Measurements from ENCODE around the gene ZNF76.
A peak's percentile ranks its signal among the peaks of the same experiment; 100 is the strongest.

Gene ZNF76

GRCh38 chr6:35259194-35259947, at the start of gene ZNF76:
Gene ZNF76, plus strand, starts transcription at chr6:35259735. Its CDS starts 21,417 bp downstream, at chr6:35281152.
- peak; percentile 92 for DNase-seq

- no peak for DNase-seq
Measured at GRCh38 chr6:35213298-35213791, 46.2 kb upstream of the ZNF76 start.

- DNase-seq, result no peak
Measured at GRCh38 chr6:35213824-35214756, 45.4 kb upstream of the ZNF76 start, which contains the start of gene SCUBE3. Gene SCUBE3, plus strand, starts transcription at chr6:35213956. Its CDS starts 463 bp downstream, at chr6:35214419.

DNA sequence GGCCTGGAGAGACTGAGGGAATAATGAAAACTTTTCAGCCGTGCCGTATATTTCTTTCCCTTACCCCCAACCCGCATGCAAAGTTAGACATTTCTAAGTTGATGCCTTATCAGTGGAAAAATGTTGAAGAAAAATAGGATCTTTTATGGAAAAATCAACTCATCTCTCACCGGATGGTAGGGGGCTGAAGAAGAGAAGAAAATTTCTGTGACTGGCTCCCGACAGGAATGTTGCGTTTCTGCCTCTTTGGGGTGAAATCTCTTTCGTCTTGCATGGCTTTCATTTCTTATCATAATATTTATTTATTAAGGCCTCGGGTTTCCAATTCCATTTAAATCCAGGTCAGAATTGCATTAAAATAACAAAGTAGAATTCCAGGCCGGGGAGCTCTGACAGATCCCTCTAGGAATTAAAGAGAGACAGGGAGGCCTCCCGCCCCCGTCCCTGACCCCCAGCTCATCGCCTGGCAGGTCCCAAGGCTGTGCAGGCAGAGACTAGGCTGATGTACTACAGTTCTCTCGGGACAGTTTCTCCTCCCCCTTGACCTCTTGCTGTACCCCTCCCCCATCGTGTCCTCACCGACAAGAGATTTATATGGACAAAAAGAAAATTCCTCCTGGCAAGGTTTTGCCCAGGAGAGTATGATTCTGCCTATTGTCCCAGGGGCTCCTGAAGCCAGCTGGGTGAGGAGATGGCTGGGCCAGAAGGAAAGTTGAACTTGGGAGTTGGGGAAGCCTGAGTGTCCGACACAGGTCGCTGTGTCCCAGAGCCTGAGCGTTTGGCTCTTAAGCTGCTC, 44.5 kb upstream of the ZNF76 start:
- DNase-seq, result no peak

DNA sequence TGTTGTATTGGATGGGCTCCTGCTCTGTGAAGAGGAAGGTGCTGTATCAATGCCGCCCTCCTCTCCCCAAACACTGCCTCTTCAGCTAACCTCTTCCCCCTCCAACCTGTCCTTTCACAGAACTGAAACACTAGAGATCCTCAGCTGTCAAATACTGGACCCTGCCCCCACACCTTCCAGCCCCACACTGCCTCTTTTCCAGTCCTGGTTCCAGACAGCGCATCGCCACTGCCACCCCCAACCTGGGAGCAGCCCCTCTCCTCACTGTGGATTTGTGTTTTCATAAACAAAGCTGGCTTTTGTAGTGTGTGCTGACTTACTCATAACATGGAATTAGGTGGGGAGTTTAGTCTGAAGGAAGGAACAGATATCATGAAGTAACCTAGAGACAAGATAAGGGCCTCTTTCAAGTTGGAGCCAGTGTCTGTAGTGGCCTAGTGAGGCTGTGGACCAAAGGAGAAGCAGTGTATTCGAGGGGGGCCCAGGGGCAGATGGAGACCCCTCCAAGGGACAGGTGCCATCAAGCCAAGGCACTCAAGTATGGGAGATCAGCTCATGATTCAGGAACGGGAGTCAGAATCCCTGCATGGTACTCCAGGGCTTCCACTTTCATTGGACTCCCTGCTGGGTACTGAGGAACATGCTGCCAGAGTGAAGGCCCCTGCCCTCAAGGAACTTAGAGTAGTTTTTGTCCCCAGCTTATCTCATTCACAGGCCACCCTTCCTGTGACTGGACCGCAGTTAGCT, 43.7 kb upstream of the ZNF76 start:
- no peak for DNase-seq

DNA sequence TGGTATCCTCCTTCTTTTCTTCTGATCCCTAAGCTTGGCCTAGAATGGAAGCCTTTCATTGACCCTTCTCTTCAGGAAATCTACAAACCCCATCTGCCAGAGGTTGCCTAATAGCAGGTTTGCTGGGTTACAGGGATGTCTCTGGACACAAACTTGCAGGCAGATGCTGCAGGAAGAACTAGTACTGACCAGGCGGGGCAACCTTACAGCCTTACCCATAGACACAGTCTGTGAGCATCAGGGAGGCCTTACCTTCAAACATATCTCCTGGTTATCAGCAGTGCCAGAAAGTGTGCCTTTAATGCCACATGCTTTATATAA, 43.2 kb upstream of the ZNF76 start:
- DNase-seq, result no peak

DNA sequence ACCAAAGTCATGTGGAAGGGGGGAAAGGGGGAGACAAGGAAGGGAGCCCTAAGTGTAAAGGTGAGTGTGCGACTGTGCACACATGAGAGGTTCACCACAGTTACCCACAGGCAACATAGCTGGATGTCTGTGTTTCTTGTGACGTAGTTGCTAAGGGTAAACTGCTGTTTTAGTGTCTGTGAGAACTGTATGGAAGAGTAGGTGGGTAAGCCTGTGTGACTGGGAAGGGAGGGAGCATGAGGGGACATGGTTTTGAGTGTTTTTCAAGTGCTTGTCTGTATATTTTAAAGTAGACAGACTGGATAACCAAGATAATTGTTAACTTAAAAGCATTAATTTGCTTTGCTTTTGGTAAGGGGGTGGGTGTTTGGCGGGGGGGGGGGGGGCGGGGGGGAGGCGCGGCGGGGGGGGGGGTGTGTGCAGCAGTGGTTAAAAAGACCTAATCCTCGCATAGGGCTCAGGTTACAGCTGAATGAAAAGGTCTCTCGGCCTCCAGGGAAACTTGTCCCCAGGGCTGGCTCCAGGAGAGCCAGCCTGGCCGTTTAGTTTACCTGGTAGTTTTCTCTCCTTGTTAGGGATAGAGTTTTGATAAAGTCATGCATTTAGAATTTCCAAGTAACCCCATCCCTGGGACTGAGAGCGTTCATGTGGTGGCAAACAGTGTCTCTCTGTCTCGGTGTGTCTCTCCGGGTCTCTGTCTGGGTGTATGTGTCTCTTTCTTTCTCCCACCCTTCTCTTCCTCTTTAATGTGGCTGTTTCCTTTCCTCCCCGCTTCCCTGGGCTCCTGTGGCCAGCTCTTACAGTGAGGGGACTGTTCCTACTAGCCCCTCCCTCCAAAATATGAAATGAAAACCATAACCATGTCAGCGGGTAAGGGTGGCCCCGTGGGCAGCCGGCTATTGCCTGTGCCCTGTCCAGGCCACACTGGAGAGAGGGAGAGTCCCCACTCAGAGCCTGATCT, 42.4 kb upstream of the ZNF76 start:
- DNase-seq, result no peak

DNA sequence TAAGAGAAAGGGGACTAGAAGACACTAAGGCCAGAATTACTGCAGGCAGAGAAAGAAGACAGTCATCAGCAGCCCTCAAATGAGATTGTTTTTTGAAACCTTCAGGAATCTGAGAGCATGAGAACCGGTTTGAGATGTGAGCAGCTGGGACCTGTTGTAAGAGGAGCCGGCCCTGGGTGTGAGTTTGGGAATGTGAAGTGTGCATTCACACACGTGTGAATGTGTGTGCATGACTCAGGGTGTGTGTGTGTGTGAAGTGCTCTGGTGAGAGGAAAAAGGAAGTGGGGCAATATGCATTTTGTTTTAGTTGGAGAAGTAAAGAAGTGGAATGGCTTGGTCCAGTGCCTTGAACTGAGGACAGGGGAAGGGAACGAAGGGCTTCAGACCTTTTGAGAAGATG, 41.5 kb upstream of the ZNF76 start:
- no peak for DNase-seq

DNA sequence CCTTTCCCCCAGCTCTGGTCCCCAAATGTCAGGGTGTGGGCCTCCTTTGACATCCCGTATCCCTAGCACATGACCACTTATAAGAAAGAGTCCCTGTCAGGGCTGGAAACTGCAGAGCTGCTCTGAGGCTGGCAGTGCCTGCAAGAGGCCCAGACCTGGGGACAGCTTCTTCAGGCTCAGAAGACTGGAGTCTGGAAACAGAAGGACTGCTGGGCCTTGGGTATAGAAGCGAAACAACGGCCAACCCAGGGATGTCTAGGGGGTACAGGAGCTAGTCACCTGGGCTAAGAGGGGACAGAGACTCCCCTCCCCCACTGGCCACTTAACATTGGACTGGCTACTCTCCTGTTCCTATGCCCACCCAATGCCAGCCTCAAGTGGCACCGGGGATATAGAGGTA, 41.1 kb upstream of the ZNF76 start:
- no peak for DNase-seq

- DNase-seq, result no peak
Measured at GRCh38 chr6:35219683-35220326, 39.7 kb upstream of the ZNF76 start.

GRCh38 chr6:35220711-35221110, 38.8 kb upstream of the ZNF76 start:
- DNase-seq, result no peak

DNA sequence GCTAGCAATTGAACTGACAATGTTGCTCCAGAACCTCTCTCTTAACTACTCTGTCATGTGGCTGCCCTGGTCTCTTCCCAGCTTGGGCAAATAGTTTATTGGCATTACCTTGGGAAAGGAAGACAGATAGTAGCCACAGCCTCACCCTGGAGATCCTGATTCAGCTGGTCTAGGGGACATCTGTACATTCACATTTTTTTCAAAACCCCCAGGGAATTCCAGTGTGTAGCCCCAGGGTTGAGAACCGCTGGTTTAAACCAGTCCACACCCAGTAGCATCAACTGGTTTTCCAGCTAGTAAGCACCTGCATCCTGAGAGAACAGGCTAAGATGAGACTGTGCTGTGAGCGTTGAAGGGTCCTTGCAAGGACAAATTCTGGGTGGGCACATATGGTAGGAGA, 36.1 kb upstream of the ZNF76 start:
- no peak for DNase-seq

DNA sequence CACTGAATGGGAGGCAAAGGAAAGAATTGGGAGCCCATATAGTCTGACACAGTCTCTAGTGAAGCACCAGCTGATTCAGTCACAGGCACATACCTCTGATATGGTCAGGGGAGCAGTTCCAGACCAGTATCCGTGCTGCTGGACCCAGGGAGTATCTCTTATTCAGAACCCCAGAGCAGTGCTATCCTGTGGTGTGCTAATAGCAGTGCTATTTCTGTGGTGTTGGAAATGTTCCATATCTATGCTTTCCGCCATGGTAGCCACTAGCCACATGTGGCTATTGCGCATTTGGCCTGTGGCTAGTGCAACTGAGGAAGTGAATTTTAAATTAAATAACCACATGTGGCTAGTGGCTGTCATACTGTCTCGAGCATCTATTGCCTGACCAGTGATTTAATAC, 34.8 kb upstream of the ZNF76 start:
- no peak for DNase-seq

DNA sequence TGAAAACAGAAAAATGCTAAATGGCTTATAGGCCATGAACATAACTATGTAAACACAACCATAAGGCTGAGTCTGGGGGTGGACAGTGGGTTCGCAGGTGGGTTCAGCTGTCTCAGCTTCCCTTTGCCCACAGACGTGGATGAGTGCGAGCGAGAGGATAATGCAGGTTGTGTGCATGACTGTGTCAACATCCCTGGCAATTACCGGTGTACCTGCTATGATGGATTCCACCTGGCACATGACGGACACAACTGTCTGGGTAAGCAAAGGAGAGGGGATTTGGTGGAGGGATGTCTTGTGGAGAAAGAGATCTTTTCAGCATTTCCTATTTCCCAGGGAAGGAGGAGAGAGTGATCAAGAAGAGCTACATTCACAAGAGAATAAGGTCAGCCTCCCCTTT, 31.1 kb upstream of the ZNF76 start:
- DNase-seq, result no peak

- no peak for DNase-seq
Measured at GRCh38 chr6:35229304-35229703, 30.2 kb upstream of the ZNF76 start.

DNA sequence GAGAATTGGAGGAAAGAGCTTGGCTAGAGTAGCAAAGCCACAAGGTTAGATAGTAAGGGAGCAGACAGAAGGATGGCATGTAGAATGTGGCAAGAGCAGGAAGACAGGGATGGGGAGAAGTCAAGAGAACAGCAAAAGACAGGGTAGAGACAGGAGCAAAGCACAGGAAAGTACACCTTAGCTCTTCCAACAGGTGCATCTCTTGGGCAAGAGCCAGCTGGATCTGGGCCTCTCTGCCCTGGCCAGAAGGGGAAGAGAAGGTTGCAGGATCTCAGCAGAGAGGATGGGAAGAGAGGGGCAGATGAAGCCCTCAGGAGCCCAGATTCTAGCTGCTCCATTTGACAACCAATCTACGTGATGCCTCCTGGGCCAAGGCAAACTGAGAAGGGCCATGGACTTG, 29.0 kb upstream of the ZNF76 start:
- no peak for DNase-seq

GRCh38 chr6:35230950-35231349, 28.6 kb upstream of the ZNF76 start:
- DNase-seq, result no peak

DNA sequence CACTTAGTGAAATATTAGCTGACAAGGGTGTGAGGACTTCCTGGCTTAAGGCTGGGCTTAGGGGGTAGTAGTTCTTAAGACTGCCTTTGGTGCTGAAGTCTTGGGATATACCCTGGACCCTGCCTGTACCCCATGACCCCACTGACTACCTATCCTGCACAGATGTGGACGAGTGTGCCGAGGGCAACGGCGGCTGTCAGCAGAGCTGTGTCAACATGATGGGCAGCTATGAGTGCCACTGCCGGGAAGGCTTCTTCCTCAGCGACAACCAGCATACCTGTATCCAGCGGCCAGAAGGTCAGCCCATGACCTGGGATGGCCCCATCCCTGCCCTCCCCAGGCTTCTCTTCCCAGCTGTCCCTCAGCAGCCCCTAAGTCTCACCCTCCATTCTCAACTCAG, 28.0 kb upstream of the ZNF76 start:
- no peak for DNase-seq

DNA sequence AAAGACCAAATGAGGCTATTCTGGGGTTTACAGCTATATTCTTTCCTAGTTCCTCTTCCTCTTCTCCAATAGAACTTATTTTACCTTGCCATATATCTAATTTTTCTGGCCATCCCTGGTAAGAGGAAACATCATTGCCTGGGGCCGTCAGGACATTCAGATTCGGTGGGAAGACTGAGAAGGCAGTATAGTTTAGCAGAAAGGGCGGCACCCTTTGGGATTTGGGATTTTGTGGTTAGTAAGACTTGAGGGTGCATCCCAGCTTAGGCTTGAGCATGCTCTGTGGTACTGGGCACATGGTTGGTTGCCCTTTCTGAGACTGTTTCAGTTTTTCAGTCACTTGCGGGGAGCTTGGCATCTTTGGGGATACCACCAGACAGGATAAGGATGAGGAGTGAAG, 24.6 kb upstream of the ZNF76 start:
- no peak for DNase-seq

DNA sequence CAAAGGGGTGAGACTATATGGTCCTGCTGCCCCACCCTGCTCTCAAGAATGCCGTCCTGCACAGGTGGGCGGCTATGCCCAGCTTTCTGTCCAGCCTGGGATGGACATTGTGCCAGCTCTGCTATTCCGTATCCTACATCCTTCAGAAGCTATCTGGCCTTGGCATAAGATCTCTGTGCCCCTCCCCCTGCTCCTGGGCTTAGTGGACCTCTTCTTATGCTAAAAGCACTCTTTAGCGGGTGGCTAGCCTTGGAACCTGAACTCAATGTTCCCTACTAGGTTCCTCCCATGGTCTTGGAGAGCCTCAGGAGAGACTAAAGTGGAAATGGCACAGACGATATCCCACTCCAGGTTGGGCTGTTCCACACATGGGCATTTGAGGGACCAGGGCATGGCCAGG, 23.3 kb upstream of the ZNF76 start:
- DNase-seq, result no peak

DNA sequence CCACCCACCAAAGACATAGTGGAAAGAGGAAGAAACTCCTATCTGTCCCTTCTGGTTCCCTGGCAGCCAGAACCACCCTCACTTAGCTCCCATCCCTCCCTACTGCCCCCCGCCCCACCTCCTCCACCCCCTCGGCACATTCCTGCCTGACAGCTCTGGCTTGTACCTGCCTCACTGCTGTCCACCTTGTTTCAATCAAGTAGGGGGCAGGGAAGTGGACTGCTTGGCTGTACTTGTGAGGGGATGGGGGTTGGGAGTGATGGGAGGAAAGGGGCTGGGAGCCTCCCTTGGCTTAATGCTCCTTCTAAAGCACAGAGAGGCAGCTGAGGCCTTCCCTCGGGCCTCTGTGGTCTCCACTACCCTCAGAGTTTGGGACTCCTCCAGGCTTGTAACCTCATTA, 22.1 kb upstream of the ZNF76 start:
- no peak for DNase-seq

Data from activated naive CD4-positive, alpha-beta T cell treated with Interleukin-2 at 50 U/mL for 16 hours (primary cell).